Measurements from ENCODE around the gene PHKA2.

The PHKA2 gene

GRCh38 chrX:18937173-18937572 is 46.7 kb downstream of the PHKA2 start:
- no peak for TF ChIP-seq CTCF (IDR thresholded peaks at IDR 0.05; ENCODE audit: low read depth, low read length)
- H3K4me3 ChIP-seq (replicated peaks in 1 of 2; ENCODE audit: low read depth in 2 of 2, low read length in 2 of 2): no peak overlapping the region
- DNase-seq (ENCODE audit: low read depth in 2 of 2): no peak

GRCh38 chrX:18935893-18936292 is 48.0 kb downstream of the PHKA2 start:
- no peak for DNase-seq (ENCODE audit: low read depth in 2 of 2)
- no peak overlapping the region for H3K4me3 ChIP-seq (replicated peaks in 1 of 2; ENCODE audit: low read depth in 2 of 2, low read length in 2 of 2)
- TF ChIP-seq CTCF (IDR thresholded peaks at IDR 0.05; ENCODE audit: low read depth, low read length): no peak

GRCh38 chrX:18934708-18935107 is 49.2 kb downstream of the PHKA2 start:
- no peak for DNase-seq (ENCODE audit: low read depth in 2 of 2)

GRCh38 chrX:18933617-18934016 is 50.3 kb downstream of the PHKA2 start:
- DNase-seq (ENCODE audit: low read depth in 2 of 2): no peak
- no peak overlapping the region for H3K4me3 ChIP-seq (replicated peaks in 1 of 2; ENCODE audit: low read depth in 2 of 2, low read length in 2 of 2)
- no peak for TF ChIP-seq CTCF (IDR thresholded peaks at IDR 0.05; ENCODE audit: low read depth, low read length)

More at GRCh38 chrX:18934708-18935107, 49.2 kb downstream of the PHKA2 start:
- no peak for TF ChIP-seq CTCF (IDR thresholded peaks at IDR 0.05; ENCODE audit: low read depth, low read length)
- no peak overlapping the region for H3K4me3 ChIP-seq (replicated peaks in 1 of 2; ENCODE audit: low read depth in 2 of 2, low read length in 2 of 2)

- peak; percentile 41 to 49 for DNase-seq (ENCODE audit: low read depth in 2 of 2)
- TF ChIP-seq CTCF (IDR thresholded peaks at IDR 0.05; ENCODE audit: low read depth, low read length): peak; percentile 40
- H3K4me3 ChIP-seq (replicated peaks in 1 of 2; ENCODE audit: low read depth in 2 of 2, low read length in 2 of 2): no peak overlapping the region
Observed at GRCh38 chrX:18931972-18932371, 51.9 kb downstream of the PHKA2 start.

- H3K4me3 ChIP-seq (replicated peaks in 1 of 2; ENCODE audit: low read depth in 2 of 2, low read length in 2 of 2): no peak overlapping the region
- TF ChIP-seq CTCF (IDR thresholded peaks at IDR 0.05; ENCODE audit: low read depth, low read length): no peak
- no peak for DNase-seq (ENCODE audit: low read depth in 2 of 2)
Observed at GRCh38 chrX:18929775-18930174, 54.1 kb downstream of the PHKA2 start.

GRCh38 chrX:18927558-18927957 is 56.4 kb downstream of the PHKA2 start:
- H3K4me3 ChIP-seq (replicated peaks in 1 of 2; ENCODE audit: low read depth in 2 of 2, low read length in 2 of 2): no peak overlapping the region
- no peak for TF ChIP-seq CTCF (IDR thresholded peaks at IDR 0.05; ENCODE audit: low read depth, low read length)
- DNase-seq (ENCODE audit: low read depth in 2 of 2): no peak

Data from cardiac fibroblast (primary cell).